Measurements from ENCODE around the gene CCDC134.

GRCh38 chr22:41827671-41828070 lies 27.2 kb downstream of the CCDC134 start:
- TF ChIP-seq CTCF (IDR thresholded peaks at IDR 0.05), result no peak
- no peak for TF ChIP-seq POLR2A (IDR thresholded peaks at IDR 0.05)
- no peak for TF ChIP-seq POLR2AphosphoS5 (IDR thresholded peaks at IDR 0.05)

Measured in suprapubic skin (tissue), 4 donors.